T-helper 1 cell treated with Interleukin-12 subunit alpha and Interleukin-12 subunit beta and Interleukin-4 antibody, amounts not matched to agents 30 μg/mL and 1 μg/mL, for 36 hours (primary cell): ENCODE data around the gene ARID1A.
A peak's percentile ranks its signal among the peaks of the same experiment; 100 is the strongest.
"Not testable (repeated sequence)": the region's sequence is repeated elsewhere in the genome, so short reads cannot be mapped to it uniquely, and the experiment has no call there.

Source experiments
- H3K27ac Mint-ChIP-seq: one replicate; pipeline ENCODE4 v1.8.0; 2021; ENCODE audit warnings: mild to moderate bottlenecking, mixed read lengths
- H3K27me3 Mint-ChIP-seq: one replicate; pipeline ENCODE4 v1.8.0; 2021; ENCODE audit warnings: low read depth, mixed read lengths
- H3K36me3 Mint-ChIP-seq: one replicate; pipeline ENCODE4 v1.8.0; 2021; ENCODE audit warnings: low read depth, mixed read lengths
- H3K4me1 Mint-ChIP-seq: one replicate; pipeline ENCODE4 v1.8.0; 2021; ENCODE audit warnings: low read depth, mixed read lengths
- H3K4me3 Mint-ChIP-seq: one replicate; pipeline ENCODE4 v1.8.0; 2021; ENCODE audit warnings: mild to moderate bottlenecking, moderate library complexity, mixed read lengths
- H3K9me3 Mint-ChIP-seq: one replicate; pipeline ENCODE4 v1.8.0; 2021; ENCODE audit warnings: mixed read lengths

Gene ARID1A

DNA sequence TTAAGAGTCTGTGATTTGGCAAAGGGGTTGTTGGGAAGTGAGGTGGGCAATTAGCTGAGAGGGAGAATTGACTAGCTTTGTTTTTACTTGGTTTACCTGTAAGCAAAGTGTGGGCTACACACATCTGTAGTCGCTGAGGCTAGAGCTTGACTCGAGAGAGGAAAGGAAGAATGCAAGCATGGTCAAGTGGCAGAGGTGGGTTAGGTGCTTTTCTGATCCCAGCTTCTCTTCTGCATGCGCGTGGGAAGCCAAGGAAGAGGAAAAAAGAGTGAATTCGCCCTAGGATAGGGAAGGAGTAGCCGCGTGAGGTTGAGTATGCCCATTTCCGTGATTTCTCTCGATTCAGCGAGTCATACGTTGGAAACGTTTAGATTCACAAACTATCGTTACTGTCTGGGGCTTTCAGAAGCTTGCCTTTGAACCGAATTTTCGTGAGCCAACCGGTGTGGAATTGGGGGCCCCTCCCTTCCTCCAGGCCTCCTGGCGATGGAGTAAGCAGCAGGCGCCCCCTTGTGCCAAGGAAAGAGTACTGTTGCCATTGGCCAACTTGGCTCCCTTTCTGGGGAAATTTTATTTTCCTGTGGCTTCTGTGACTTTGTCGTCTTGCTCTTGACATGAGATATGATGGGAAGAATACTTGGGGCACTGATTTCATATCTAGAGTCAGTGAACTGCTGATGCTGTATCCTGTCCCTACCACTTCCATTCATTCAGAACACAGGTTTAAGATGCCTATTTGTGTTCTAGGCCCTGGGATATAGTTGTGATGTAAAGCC, 93.2 kb downstream of the ARID1A start:
- peak overlapping the region; percentile 91 for H3K27ac Mint-ChIP-seq
- peaks cover 16% of the 10 kb centered on the region for H3K36me3 Mint-ChIP-seq
- H3K4me1 Mint-ChIP-seq: peaks cover 75% of the 10 kb centered on the region
- no peaks in the 10 kb centered on the region for H3K9me3 Mint-ChIP-seq
- H3K27me3 Mint-ChIP-seq: no peaks in the 10 kb centered on the region
- H3K4me3 Mint-ChIP-seq: peak overlapping the region; percentile 99

DNA sequence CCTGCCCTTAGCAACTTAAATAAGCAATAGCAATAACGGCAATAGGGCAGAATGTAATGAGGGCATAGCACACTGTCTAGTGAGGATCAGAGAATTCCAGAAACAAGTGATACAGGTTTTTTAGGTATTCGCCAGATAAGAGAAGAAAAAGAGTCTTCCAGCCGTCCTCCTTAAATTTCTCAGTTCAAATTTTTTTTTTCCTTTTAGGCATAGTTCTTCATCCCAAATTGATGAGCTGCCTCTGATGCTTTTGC, 93.7 kb downstream of the ARID1A start:
- H3K4me1 Mint-ChIP-seq: peaks cover 74% of the 10 kb centered on the region
- H3K36me3 Mint-ChIP-seq: peaks cover 21% of the 10 kb centered on the region
- no peaks in the 10 kb centered on the region for H3K27me3 Mint-ChIP-seq
- no peaks in the 10 kb centered on the region for H3K9me3 Mint-ChIP-seq
- H3K4me3 Mint-ChIP-seq: peak overlapping the region; percentile 99
- H3K27ac Mint-ChIP-seq: peak overlapping the region; percentile 91

DNA sequence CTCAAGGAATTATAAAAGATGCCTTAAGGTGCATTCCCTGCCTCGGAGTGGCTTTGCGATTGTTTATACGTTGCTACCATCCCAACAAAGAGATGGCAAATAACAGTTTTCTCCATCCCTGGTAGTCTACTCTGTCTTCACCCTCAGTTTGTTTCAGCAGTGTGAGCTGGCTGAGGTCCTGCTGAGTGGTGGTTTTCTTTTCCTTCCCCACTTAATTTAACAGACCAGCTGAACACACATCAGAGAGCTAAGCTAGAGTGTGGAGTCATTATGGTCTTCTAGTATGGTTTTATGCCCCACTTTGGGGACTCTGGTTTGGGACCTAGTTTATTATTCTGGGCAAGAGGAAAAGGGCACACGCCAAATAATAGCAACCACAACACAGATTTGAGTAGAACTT, 94.1 kb downstream of the ARID1A start:
- Mint-ChIP-seq H3K27me3 (no peaks in the 10 kb centered on the region), H3K9me3 (no peaks in the 10 kb centered on the region), H3K4me3 (peak overlapping the region; percentile 99), H3K36me3 (peaks cover 25% of the 10 kb centered on the region), H3K27ac (peak overlapping the region; percentile 91), H3K4me1 (peaks cover 70% of the 10 kb centered on the region)

DNA sequence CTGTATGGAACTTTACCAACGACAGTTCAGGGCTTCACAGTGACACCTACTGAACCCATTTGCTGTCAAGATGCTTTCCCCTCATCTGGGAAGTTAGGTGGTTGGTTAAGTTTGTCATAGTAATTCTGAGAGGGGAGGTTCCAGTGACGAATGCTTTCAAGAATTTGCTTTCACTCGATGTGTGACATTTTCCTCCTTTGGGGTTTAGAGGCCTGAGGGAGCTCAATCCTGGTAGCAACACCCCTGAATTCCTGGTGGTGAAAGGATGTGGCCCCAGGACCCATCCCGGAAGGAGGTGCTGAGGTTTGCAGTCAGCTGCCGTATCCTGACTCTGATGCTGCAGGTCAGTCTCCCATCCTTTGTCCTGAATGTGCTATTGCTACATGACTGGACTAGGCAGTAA, 94.7 kb downstream of the ARID1A start:
- no peaks in the 10 kb centered on the region for H3K9me3 Mint-ChIP-seq
- peaks cover 64% of the 10 kb centered on the region for H3K4me1 Mint-ChIP-seq
- peak overlapping the region; percentile 99 for H3K4me3 Mint-ChIP-seq
- H3K27ac Mint-ChIP-seq: peak overlapping the region; percentile 91
- H3K36me3 Mint-ChIP-seq: peaks cover 26% of the 10 kb centered on the region
- no peaks in the 10 kb centered on the region for H3K27me3 Mint-ChIP-seq

DNA sequence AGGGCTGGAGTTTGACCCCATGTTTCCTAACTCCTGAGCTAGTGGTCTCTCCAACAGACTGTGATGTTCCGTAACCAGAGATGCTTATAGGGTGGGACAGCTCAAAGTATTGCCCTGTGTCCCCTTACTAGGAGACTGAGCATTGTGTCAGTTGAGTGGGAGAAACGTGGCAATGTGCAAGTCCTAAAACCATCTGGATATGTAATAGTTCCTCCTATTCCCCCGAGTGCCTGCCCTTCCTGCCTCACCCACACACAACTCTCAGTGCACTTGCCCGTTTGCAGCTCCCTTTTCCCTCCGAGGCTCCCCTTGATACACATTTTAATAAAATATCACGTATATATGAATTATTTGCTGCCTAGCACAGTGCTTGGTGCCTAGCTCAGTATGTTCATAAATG, 95.3 kb downstream of the ARID1A start:
- Mint-ChIP-seq H3K27ac (peak overlapping the region; percentile 91), H3K27me3 (no peaks in the 10 kb centered on the region), H3K9me3 (no peaks in the 10 kb centered on the region), H3K4me3 (peak overlapping the region; percentile 99), H3K4me1 (peaks cover 58% of the 10 kb centered on the region), H3K36me3 (peaks cover 26% of the 10 kb centered on the region)

DNA sequence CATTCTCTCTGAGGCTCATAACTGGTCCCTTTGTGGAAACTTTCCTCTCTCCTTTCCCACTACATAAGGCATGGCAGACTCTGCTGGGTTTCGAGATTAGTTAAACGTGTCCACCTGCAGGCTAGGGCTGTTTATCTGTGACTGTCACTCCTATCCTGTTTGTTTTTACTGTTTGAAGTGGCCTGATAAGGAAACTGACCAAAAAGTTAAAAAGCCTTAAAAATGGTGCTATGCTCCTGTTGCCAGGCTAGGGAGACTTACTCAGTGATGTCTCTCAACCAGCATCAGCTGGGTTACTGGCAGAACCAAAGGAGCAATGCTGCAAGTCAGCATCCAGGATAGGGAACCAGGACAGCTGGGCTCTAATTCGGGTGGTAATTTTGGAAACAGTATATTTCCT, 95.8 kb downstream of the ARID1A start:
- Mint-ChIP-seq H3K27ac (peak overlapping the region; percentile 91), H3K36me3 (peaks cover 30% of the 10 kb centered on the region), H3K9me3 (no peaks in the 10 kb centered on the region), H3K4me1 (peaks cover 56% of the 10 kb centered on the region), H3K4me3 (peak overlapping the region; percentile 99), H3K27me3 (no peaks in the 10 kb centered on the region)

DNA sequence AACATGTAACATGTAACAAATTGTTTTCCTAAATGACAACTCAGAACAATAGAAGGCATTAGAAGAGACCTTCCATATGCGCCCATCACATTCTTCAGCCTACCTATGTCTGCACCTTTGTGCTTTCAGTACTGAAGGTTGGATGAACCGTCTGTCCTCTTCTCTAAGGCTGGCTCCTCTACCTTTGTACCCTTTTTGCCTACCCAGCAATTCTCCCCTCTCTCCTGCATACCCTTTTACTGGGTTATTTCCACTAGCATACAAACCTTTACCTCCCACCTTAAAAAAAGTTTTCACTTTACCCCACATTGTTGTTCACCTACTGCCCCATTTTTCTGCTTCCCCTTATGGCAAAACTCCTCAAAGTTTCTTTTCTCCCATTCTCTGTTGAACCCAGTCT, 97.1 kb downstream of the ARID1A start:
- H3K4me3 Mint-ChIP-seq: peak overlapping the region; percentile 29
- H3K36me3 Mint-ChIP-seq: peaks cover 33% of the 10 kb centered on the region
- no peaks in the 10 kb centered on the region for H3K27me3 Mint-ChIP-seq
- H3K9me3 Mint-ChIP-seq: no peaks in the 10 kb centered on the region
- H3K4me1 Mint-ChIP-seq: peaks cover 54% of the 10 kb centered on the region
- H3K27ac Mint-ChIP-seq: peak overlapping the region; percentile 71

DNA sequence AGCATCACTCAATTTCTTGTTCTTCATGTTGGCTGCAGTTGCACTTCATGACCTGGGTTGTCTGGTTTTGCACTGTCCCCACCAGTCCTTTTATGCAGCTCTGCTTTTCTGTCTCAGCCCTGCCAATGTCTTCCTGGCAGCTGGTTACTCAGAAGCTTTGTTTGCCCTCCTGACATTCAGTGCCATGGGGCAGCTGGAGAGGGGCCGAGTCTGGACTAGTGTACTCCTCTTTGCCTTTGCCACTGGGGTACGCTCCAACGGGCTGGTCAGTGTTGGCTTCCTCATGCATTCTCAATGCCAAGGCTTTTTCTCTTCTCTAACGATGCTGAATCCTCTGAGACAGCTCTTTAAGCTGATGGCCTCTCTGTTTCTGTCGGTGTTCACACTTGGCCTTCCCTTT, 98.6 kb downstream of the ARID1A start:
- H3K4me3 Mint-ChIP-seq: no peak overlapping the region
- H3K27ac Mint-ChIP-seq: no peak overlapping the region
- peaks cover 54% of the 10 kb centered on the region for H3K4me1 Mint-ChIP-seq
- no peaks in the 10 kb centered on the region for H3K27me3 Mint-ChIP-seq
- H3K9me3 Mint-ChIP-seq: no peaks in the 10 kb centered on the region
- H3K36me3 Mint-ChIP-seq: peaks cover 33% of the 10 kb centered on the region

DNA sequence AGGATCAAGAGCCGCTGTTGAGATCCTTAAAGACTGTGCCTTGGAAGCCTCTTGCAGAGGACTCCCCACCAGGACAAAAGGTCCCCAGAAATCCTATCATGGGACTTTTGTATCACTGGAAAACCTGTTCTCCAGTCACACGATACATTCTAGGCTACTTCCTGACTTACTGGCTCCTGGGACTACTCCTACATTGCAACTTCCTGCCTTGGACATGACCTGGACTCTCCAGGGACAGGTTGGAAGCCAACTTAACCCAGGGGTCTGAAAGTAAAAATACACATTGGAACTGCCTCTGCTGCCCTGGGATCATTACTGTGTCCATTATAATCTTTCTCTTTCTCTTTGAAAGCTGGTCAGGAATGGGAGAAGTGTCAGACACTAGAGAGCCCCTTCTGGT, 101.8 kb downstream of the ARID1A start:
- H3K9me3 Mint-ChIP-seq: no peaks in the 10 kb centered on the region
- H3K4me1 Mint-ChIP-seq: peaks cover 53% of the 10 kb centered on the region
- H3K36me3 Mint-ChIP-seq: peaks cover 38% of the 10 kb centered on the region
- no peaks in the 10 kb centered on the region for H3K27me3 Mint-ChIP-seq
- H3K27ac Mint-ChIP-seq: peak overlapping the region; percentile 41
- H3K4me3 Mint-ChIP-seq: no peak overlapping the region

DNA sequence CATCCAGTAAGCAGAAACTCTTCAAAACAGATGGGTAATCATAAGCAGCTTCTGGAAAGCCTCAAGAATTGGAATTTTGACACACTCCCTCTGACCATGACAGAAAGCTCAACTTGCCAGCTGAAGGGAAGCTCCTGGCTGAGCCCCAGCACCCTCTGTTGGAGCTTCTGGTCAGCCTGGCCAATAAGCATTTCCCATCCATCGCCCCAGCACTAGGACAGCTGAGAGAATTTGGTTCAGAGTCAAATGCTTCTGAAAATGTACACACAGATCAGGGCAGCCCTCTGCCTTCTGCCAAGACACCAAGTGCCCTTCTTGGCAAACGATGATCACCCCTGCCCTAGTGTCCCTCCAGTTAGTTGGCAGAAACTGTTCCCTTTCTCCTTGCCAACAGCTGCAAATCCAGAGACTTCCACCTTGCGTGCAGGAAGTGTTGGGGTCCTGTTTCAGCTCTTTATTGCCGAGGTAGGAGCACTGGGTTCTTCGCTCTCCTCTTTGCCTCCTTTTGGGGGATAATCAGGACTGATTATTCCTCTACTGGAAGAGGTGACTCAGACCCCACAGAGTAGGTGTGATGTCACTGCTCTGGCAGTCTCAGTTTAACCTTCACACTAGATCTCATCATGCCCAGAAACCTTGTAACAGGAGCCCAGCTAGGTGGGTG, 103.8 kb downstream of the ARID1A start:
- no peaks in the 10 kb centered on the region for H3K27me3 Mint-ChIP-seq
- peaks cover 22% of the 10 kb centered on the region for H3K36me3 Mint-ChIP-seq
- H3K4me3 Mint-ChIP-seq: peak overlapping the region; percentile 57
- H3K9me3 Mint-ChIP-seq: no peaks in the 10 kb centered on the region
- H3K4me1 Mint-ChIP-seq: peaks cover 45% of the 10 kb centered on the region
- peak overlapping the region; percentile 89 for H3K27ac Mint-ChIP-seq

DNA sequence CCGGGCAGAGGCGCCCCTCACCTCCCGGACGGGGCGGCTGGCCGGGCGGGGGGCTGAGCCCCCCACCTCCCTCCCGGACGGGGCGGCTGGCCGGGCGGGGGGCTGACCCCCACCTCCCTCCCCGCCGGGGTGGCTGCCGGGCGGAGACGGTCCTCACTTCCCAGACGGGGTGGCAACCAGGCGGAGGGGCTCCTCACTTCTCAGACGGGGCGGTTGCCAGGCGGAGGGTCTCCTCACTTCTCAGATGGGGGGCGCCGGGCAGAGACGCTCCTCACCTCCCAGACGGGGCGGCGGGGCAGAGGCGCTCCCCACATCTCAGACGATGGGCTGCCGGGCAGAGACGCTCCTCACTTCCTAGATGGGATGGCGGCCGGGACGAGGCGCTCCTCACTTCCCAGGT, 108.1 kb downstream of the ARID1A start:
- H3K27me3 Mint-ChIP-seq, H3K27ac Mint-ChIP-seq, H3K4me3 Mint-ChIP-seq, H3K9me3 Mint-ChIP-seq: not testable (repeated sequence)
- Mint-ChIP-seq H3K4me1 (peaks cover 40% of the 10 kb centered on the region), H3K36me3 (peaks cover 13% of the 10 kb centered on the region)

DNA sequence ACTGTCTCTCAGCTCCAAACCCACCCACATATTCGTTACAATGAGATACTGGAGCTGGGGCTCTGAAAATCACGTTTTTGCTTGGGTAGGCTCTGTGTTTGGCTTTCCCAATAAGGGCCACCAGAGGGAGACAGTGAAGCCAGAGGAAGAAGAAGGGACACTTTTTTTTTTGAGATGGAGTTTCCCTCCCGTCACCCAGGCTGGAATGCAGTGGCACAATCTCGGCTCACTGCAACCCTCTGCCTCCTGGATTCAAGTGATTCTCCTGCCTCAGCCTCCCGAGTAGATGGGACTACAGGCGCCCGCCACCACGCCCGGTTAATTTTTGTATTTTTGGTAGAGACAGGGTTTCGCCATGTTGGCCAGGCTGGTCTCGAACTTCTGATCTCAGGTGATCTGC, 114.3 kb downstream of the ARID1A start:
- not testable (repeated sequence) for H3K27me3 Mint-ChIP-seq, H3K4me3 Mint-ChIP-seq
- peak overlapping the region; percentile 69 for H3K27ac Mint-ChIP-seq

DNA sequence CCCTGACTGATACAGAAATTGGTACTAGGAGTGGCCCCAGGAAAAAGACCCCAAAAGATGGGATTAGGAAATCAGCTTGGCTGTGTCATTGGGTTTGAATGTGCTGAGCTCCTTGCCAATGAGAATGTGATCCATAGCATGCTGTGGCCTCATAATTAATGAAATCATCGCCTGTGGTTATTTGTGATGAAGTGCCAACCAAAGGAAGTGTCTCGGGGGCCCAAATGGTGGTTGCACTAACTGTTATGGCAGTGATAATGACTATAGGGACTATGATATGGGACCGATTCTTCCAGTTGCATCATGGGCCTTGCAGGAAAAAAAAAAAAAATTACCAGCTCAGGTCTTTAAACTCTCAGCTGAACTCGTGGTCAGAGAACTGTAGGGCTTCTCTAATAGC, 115.2 kb downstream of the ARID1A start:
- peaks cover 24% of the 10 kb centered on the region for H3K4me1 Mint-ChIP-seq
- no peak overlapping the region for H3K4me3 Mint-ChIP-seq
- H3K36me3 Mint-ChIP-seq: peaks cover 4% of the 10 kb centered on the region
- no peaks in the 10 kb centered on the region for H3K27me3 Mint-ChIP-seq
- H3K27ac Mint-ChIP-seq: no peak overlapping the region
- H3K9me3 Mint-ChIP-seq: no peaks in the 10 kb centered on the region

More for the DNA sequence above, 114.3 kb downstream of the ARID1A start:
- H3K4me1 Mint-ChIP-seq: peaks cover 28% of the 10 kb centered on the region
- not testable (repeated sequence) for H3K9me3 Mint-ChIP-seq, H3K36me3 Mint-ChIP-seq

DNA sequence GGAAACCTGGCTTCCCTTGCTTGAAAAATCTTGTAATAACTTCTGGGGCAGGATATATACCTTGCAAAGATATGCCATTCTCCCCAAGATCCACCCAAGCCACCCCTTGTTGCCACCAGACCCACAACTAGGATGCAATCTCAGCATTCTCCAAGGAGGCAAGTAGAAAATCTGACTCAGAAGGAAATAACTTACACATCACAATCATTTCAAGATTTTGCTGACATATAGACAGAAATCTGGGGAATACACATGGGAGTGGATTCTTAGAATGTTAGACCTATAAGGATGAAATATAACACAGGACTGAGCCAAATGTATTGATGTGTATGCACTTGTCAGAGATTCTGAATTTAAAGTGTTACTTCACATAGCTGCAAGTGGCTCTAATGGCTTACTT, 115.9 kb downstream of the ARID1A start:
- Mint-ChIP-seq H3K4me1 (peaks cover 23% of the 10 kb centered on the region), H3K36me3 (peaks cover 3% of the 10 kb centered on the region), H3K4me3 (no peak overlapping the region), H3K9me3 (no peaks in the 10 kb centered on the region), H3K27me3 (no peaks in the 10 kb centered on the region), H3K27ac (peak overlapping the region; percentile 53)

DNA sequence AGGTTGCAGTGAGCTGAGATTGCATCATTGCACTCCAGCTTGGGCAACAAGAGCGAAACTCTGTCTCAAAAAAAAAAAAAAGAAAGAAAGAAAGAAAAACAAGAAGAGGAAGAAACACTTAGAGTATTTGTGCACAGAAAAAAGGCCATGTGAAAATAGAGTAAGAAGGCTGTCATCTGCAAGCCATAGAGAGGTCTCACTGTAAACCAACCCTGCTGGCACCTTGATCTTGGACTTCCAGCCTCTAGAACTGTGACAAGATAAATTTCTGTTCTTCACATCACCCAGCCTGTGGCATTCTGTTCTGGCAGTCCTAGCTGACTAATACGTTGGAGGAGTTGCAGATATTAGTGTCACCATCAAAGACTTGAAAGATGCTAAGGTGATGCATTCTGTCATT, 118.6 kb downstream of the ARID1A start:
- H3K27ac Mint-ChIP-seq: no peak overlapping the region
- H3K36me3 Mint-ChIP-seq: no peaks in the 10 kb centered on the region
- H3K4me1 Mint-ChIP-seq: peaks cover 20% of the 10 kb centered on the region
- H3K4me3 Mint-ChIP-seq: no peak overlapping the region
- no peaks in the 10 kb centered on the region for H3K9me3 Mint-ChIP-seq
- no peaks in the 10 kb centered on the region for H3K27me3 Mint-ChIP-seq
